Measurements from ENCODE around the gene TEC. TPM values are rescaled to one million over a fixed set of nuclear protein-coding genes. Genes with fewer than 3 reads are reported as not detected.

The TEC gene
- total and polyA plus RNA-seq, 2 experiments from 2014 or later, result 2.9 to 3.0 TPM

- ATAC-seq, result no peak
- H3K27me3 Mint-ChIP-seq (ENCODE audit: insufficient read depth, low read depth, poor library complexity), result no peaks in the 10 kb centered on the region
- no peaks in the 10 kb centered on the region for H3K9me3 Mint-ChIP-seq
- Histone ChIP-seq H2AFZ (no peak overlapping the region), H3K27me3 (ENCODE audit: insufficient read depth) (no peaks in the 10 kb centered on the region), H3K4me1 (ENCODE audit: insufficient read depth) (no peaks in the 10 kb centered on the region), H3K79me2 (replicated peaks; ENCODE audit: insufficient read depth) (0 out of 2 replicates have a peak, but pooled peaks cover 9% of the 10 kb centered on the region), H3K4me3 (no peak overlapping the region), H3K9me2 (ENCODE audit: insufficient read depth) (no peaks in the 10 kb centered on the region), H4K20me1 (replicated peaks; ENCODE audit: insufficient read depth) (no peaks in the 10 kb centered on the region), H3K27ac (ENCODE audit: low read depth) (no peak overlapping the region), H3K4me2 (no peak overlapping the region), H3F3A (replicated peaks; ENCODE audit: low read depth) (no peaks in the 10 kb centered on the region), H3K36me3 (ENCODE audit: insufficient read depth) (no peaks in the 10 kb centered on the region)
- no peak overlapping the region for H3K4me3 Mint-ChIP-seq
- H3K4me1 Mint-ChIP-seq, result no peaks in the 10 kb centered on the region
- no peak overlapping the region for H3K27ac Mint-ChIP-seq
- TF ChIP-seq EZH2 (IDR thresholded peaks at IDR 0.05; ENCODE audit: low read depth, unreplicated experiment) (no peak), ZNF114 (CRISPR knock-in tag; IDR thresholded peaks at IDR 0.05) (no peak), POLR2AphosphoS5 (IDR thresholded peaks at IDR 0.05; ENCODE audit: low read depth) (no peak)
- TF ChIP-seq, protein P1, sequence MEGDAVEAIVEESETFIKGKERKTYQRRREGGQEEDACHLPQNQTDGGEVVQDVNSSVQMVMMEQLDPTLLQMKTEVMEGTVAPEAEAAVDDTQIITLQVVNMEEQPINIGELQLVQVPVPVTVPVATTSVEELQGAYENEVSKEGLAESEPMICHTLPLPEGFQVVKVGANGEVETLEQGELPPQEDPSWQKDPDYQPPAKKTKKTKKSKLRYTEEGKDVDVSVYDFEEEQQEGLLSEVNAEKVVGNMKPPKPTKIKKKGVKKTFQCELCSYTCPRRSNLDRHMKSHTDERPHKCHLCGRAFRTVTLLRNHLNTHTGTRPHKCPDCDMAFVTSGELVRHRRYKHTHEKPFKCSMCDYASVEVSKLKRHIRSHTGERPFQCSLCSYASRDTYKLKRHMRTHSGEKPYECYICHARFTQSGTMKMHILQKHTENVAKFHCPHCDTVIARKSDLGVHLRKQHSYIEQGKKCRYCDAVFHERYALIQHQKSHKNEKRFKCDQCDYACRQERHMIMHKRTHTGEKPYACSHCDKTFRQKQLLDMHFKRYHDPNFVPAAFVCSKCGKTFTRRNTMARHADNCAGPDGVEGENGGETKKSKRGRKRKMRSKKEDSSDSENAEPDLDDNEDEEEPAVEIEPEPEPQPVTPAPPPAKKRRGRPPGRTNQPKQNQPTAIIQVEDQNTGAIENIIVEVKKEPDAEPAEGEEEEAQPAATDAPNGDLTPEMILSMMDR (conservative IDR thresholded peaks at IDR 0.05; ENCODE audit: low read depth in 2 of 2), result no peak
- H3K36me3 Mint-ChIP-seq (ENCODE audit: low read depth), result no peaks in the 10 kb centered on the region
- DNase-seq (ENCODE audit: low spot score), result no peak
Observed at GRCh38 chr4:48243429-48243828, 26.2 kb downstream of the TEC start.

DNA sequence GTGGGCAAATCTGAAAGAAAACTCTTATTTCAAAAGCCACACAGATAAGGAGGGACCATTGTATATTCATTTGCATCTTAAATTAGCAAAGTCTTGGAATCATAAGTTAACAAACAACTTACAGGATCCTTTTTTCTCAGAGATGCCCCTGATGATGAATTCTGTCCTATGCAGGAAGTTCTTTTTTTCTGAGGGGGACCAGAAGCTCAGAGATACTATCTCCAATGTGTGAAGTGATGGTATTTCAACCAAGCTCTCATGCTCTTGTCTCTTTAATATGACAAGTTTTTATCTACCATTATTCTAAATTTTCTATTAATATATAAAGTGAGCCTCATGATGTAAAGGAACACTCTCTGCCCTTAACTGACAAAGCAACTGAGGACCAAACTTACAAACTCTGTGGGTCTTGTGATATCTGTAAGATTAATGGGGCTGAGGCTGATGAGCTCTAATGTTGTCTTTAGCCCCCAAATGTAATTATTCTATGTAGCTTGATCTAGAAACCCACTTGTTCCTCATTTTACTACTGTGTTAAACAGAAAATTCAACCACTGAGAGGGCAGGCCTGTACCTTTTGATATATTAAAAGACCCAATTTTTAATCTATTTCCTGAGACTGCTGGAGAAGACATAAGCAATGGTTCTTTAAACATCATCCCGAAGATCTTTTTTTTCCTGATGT lies 27.0 kb downstream of the TEC start:
- H3K4me1 Mint-ChIP-seq, result no peaks in the 10 kb centered on the region
- TF ChIP-seq, protein P2, sequence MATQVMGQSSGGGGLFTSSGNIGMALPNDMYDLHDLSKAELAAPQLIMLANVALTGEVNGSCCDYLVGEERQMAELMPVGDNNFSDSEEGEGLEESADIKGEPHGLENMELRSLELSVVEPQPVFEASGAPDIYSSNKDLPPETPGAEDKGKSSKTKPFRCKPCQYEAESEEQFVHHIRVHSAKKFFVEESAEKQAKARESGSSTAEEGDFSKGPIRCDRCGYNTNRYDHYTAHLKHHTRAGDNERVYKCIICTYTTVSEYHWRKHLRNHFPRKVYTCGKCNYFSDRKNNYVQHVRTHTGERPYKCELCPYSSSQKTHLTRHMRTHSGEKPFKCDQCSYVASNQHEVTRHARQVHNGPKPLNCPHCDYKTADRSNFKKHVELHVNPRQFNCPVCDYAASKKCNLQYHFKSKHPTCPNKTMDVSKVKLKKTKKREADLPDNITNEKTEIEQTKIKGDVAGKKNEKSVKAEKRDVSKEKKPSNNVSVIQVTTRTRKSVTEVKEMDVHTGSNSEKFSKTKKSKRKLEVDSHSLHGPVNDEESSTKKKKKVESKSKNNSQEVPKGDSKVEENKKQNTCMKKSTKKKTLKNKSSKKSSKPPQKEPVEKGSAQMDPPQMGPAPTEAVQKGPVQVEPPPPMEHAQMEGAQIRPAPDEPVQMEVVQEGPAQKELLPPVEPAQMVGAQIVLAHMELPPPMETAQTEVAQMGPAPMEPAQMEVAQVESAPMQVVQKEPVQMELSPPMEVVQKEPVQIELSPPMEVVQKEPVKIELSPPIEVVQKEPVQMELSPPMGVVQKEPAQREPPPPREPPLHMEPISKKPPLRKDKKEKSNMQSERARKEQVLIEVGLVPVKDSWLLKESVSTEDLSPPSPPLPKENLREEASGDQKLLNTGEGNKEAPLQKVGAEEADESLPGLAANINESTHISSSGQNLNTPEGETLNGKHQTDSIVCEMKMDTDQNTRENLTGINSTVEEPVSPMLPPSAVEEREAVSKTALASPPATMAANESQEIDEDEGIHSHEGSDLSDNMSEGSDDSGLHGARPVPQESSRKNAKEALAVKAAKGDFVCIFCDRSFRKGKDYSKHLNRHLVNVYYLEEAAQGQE (IDR thresholded peaks at IDR 0.05; ENCODE audit: unreplicated experiment), result no peak
- no peak for TF ChIP-seq ZNF114 (CRISPR knock-in tag; IDR thresholded peaks at IDR 0.05)
- no peak for TF ChIP-seq NANOG (IDR thresholded peaks at IDR 0.05; ENCODE audit: borderline replicate concordance)
- no peak for TF ChIP-seq EZH2 (IDR thresholded peaks at IDR 0.05; ENCODE audit: low read depth, unreplicated experiment)
- TF ChIP-seq, protein P1 (conservative IDR thresholded peaks at IDR 0.05; ENCODE audit: low read depth in 2 of 2), result no peak

More for the DNA sequence above, 27.0 kb downstream of the TEC start:
- Histone ChIP-seq H3K4me1 (ENCODE audit: insufficient read depth) (no peaks in the 10 kb centered on the region), H3K27me3 (ENCODE audit: insufficient read depth) (no peaks in the 10 kb centered on the region), H4K20me1 (replicated peaks; ENCODE audit: insufficient read depth) (no peaks in the 10 kb centered on the region), H3K79me2 (replicated peaks; ENCODE audit: insufficient read depth) (0 out of 2 replicates have a peak, but pooled peaks cover 9% of the 10 kb centered on the region), H3K4me2 (no peak overlapping the region), H3K27ac (ENCODE audit: low read depth) (no peak overlapping the region), H3K36me3 (ENCODE audit: insufficient read depth) (no peaks in the 10 kb centered on the region), H3K9me2 (ENCODE audit: insufficient read depth) (no peaks in the 10 kb centered on the region), H3K4me3 (no peak overlapping the region), H2AFZ (no peak overlapping the region), H3F3A (replicated peaks; ENCODE audit: low read depth) (no peaks in the 10 kb centered on the region)
- no peaks in the 10 kb centered on the region for H3K27me3 Mint-ChIP-seq (ENCODE audit: insufficient read depth, low read depth, poor library complexity)
- DNase-seq (ENCODE audit: low spot score) (no peak), ATAC-seq (no peak)
- H3K36me3 Mint-ChIP-seq (ENCODE audit: low read depth), result no peaks in the 10 kb centered on the region
- H3K27ac Mint-ChIP-seq, result no peak overlapping the region
- H3K9me3 Mint-ChIP-seq, result no peaks in the 10 kb centered on the region
- H3K4me3 Mint-ChIP-seq, result no peak overlapping the region
